OCI-LY7 (cell line): Measurements from ENCODE around the gene OGFR. TPM values are rescaled to one million over a fixed set of nuclear protein-coding genes. Genes with fewer than 3 reads are reported as not detected.

ENCODE experiments used
- BruUV-seq: library from RNA; stranded (reverse); fragments of 400-500 nt; replicated peaks from 2 replicates; lab custom pipeline; 2021; lab: Mats Ljungman, UMichigan
- CTCF ChIA-PET: fragments of 300-600 bp; sonication (Branson Sonifier 250); formaldehyde crosslinking; loops from one replicate; lab custom pipeline; 2022; ENCODE audit warnings: antibody characterized with exemption; ENCODE audit not compliant: unreplicated experiment; lab: Charles Lee
- POLR2A ChIA-PET: fragments of 300-600 bp; sonication (Branson Sonifier 250); formaldehyde crosslinking; loops from one replicate; lab custom pipeline; 2022; ENCODE audit warnings: antibody characterized with exemption; lab: Charles Lee
- DNase-seq: peaks from one replicate; pipeline ENCODE4 v3.0.0-alpha.2; 2015; ENCODE audit warnings: low spot score
- H2AFZ ChIP-seq: fragments of 200-600 bp; sonication (generic), shearing (Covaris generic); 2 replicates; pipeline ENCODE4 v1.6.1; 2014; ENCODE audit warnings: mild to moderate bottlenecking, antibody characterized with exemption, low read length, moderate library complexity
- H3K27ac ChIP-seq: fragments of 200-600 bp; sonication (generic); 2 replicates; pipeline ENCODE4 v1.5.1; 2014; ENCODE audit warnings: mixed run types, low read depth, mild to moderate bottlenecking, moderate library complexity, low read length, inconsistent platforms; ENCODE audit not compliant: poor library complexity, severe bottlenecking
- H3K36me3 ChIP-seq: fragments of 200-600 bp; sonication (generic); 2 replicates; pipeline ENCODE4 v1.6.1; 2014; ENCODE audit warnings: mild to moderate bottlenecking, antibody characterized with exemption, low read length, moderate library complexity, mixed read lengths; ENCODE audit not compliant: insufficient read depth
- H3K4me1 ChIP-seq: fragments of 200-600 bp; sonication (generic); 2 replicates; pipeline ENCODE4 v1.5.1; 2014; ENCODE audit warnings: mild to moderate bottlenecking, low read length; ENCODE audit not compliant: insufficient read depth, poor library complexity, severe bottlenecking
- H3K4me2 ChIP-seq: fragments of 200-600 bp; sonication (generic); 2 replicates; pipeline ENCODE4 v1.6.1; 2014; ENCODE audit warnings: mild to moderate bottlenecking, low read length
- H3K4me3 ChIP-seq: fragments of 200-600 bp; sonication (generic); 2 replicates; pipeline ENCODE4 v1.5.1; 2014; ENCODE audit warnings: mild to moderate bottlenecking, low read depth, low read length; ENCODE audit not compliant: poor library complexity, severe bottlenecking
- H3K79me2 ChIP-seq: fragments of 200-600 bp; sonication (generic); 2 replicates; pipeline ENCODE4 v1.6.1; 2016; ENCODE audit warnings: low read depth, mild to moderate bottlenecking, low read length, moderate library complexity, mixed read lengths; ENCODE audit not compliant: insufficient read depth
- H3K9me2 ChIP-seq: fragments of 200-600 bp; sonication (generic); 2 replicates; pipeline ENCODE4 v1.6.1; 2016; ENCODE audit warnings: mild to moderate bottlenecking, low read length, mixed read lengths; ENCODE audit not compliant: insufficient read depth
- H3K9me3 ChIP-seq: fragments of 200-600 bp; sonication (generic); 2 replicates; pipeline ENCODE4 v1.6.1; 2014; ENCODE audit warnings: mild to moderate bottlenecking, mixed run types, low read length, mixed read lengths
- H4K20me1 ChIP-seq: fragments of 200-600 bp; sonication (generic); 2 replicates; pipeline ENCODE4 v1.6.1; 2014; ENCODE audit warnings: mild to moderate bottlenecking, antibody characterized with exemption, low read length, moderate library complexity, mixed read lengths; ENCODE audit not compliant: insufficient read depth
- EZH2phosphoT487 ChIP-seq: fragments of 200-600 bp; sonication (generic); IDR thresholded peaks from 2 replicates; pipeline ENCODE4 v1.6.1; 2018; ENCODE audit warnings: low read depth, borderline replicate concordance, mild to moderate bottlenecking, mixed run types, antibody characterized with exemption, low read length, moderate library complexity, mixed read lengths
- intact Hi-C: fragments of 100-400 bp; cut with micrococcal nuclease; formaldehyde crosslinking; loops from one replicate; pipeline ENCODE4 v1.10.0; 2022; ENCODE audit not compliant: unreplicated experiment
- total RNA-seq, 2 experiments: library from RNA; depleted of rRNA in 1 of 2; stranded (reverse); fragments of >200 nt in 1 of 2; shearing (Covaris generic) in 1 of 2; gene quantifications; 2 replicates each; pipeline ENCODE4 v1.2.3, GENCODE V29; 2014 to 2022
- TF ChIP-seq, protein P1 (sequence below): fragments of 200-600 bp; sonication (generic); conservative IDR thresholded peaks from 2 replicates; pipeline ENCODE4 v1.5.1; 2014; ENCODE audit warnings: mild to moderate bottlenecking, antibody characterized with exemption, low read length, moderate library complexity, mixed read lengths

The OGFR gene
- total RNA-seq, 2 experiments from 2014 or later: 64.8 to 69.9 TPM

DNA sequence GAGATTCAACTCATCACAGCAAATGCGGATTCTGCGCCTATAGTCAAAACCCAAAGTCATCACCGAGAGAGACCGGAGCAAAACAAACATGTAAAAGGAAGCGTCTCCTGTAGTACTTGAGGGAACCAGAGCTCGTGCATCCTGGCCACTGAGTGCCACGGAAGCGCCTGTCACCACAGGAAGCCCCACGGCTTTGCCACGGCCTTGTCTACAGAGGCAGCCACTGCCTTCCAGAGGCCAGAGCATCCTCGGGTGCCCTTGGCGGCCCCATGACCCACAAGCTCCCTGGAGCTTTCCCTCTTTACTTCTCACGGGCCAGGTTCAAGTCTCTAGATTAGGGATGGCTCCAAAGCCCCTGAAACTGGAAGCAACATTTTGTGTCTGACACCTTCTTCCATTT lies 49.5 kb downstream of the OGFR start:
- no peaks in the 10 kb centered on the region for H3K9me2 ChIP-seq
- peaks cover 62% of the 10 kb centered on the region for H3K36me3 ChIP-seq
- ChIA-PET POLR2A (no interaction called here), CTCF (no interaction called here)
- no peak overlapping the region for H2AFZ ChIP-seq
- no peak overlapping the region for H3K4me3 ChIP-seq
- intact Hi-C loops: no loop called here
- H3K79me2 ChIP-seq: no peaks in the 10 kb centered on the region; the same call in 1 of the 2 replicates
- H3K27ac ChIP-seq: no peak overlapping the region
- H3K4me1 ChIP-seq: peaks cover 11% of the 10 kb centered on the region
- H4K20me1 ChIP-seq: no peaks in the 10 kb centered on the region
- TF ChIP-seq, protein P1, sequence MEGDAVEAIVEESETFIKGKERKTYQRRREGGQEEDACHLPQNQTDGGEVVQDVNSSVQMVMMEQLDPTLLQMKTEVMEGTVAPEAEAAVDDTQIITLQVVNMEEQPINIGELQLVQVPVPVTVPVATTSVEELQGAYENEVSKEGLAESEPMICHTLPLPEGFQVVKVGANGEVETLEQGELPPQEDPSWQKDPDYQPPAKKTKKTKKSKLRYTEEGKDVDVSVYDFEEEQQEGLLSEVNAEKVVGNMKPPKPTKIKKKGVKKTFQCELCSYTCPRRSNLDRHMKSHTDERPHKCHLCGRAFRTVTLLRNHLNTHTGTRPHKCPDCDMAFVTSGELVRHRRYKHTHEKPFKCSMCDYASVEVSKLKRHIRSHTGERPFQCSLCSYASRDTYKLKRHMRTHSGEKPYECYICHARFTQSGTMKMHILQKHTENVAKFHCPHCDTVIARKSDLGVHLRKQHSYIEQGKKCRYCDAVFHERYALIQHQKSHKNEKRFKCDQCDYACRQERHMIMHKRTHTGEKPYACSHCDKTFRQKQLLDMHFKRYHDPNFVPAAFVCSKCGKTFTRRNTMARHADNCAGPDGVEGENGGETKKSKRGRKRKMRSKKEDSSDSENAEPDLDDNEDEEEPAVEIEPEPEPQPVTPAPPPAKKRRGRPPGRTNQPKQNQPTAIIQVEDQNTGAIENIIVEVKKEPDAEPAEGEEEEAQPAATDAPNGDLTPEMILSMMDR: no peak
- TF ChIP-seq EZH2phosphoT487: no peak
- no peaks in the 10 kb centered on the region for H3K9me3 ChIP-seq
- no peak overlapping the region for H3K4me2 ChIP-seq
- no peak for DNase-seq
- BruUV-seq: no TSS peak

DNA sequence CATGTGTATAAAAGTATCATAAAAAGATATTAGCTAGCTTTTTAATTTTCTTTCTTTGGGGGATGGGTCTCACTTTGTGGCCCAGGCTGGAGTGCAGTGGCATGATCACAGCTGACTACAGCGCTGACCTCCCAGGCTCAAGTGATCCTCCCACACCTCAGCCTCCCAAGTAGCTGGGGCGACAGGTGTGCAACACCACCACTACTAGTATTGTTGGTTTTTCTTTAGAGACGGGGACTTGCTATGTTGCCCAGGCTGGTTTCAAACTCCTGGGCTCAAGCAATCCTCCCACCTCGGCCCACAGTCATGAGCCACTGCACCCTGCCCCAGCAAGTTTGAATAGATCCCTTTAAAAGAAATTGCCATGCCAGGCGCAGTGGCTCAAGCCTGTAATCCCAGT lies 50.5 kb downstream of the OGFR start:
- Histone ChIP-seq H3K9me3 (no peaks in the 10 kb centered on the region), H3K36me3 (peaks cover 66% of the 10 kb centered on the region), H3K4me1 (peaks cover 19% of the 10 kb centered on the region), H3K4me3 (no peak overlapping the region), H3K9me2 (no peaks in the 10 kb centered on the region), H3K79me2 (peaks cover 2% of the 10 kb centered on the region; the same call in 1 of the 2 replicates), H4K20me1 (no peaks in the 10 kb centered on the region), H3K27ac (no peak overlapping the region), H3K4me2 (no peak overlapping the region), H2AFZ (no peak overlapping the region)
- intact Hi-C loops: no loop called here
- no peak for TF ChIP-seq EZH2phosphoT487
- TF ChIP-seq, protein P1: no peak
- no TSS peak for BruUV-seq
- CTCF ChIA-PET: no interaction called here
- no peak for DNase-seq
- POLR2A ChIA-PET: no interaction called here

DNA sequence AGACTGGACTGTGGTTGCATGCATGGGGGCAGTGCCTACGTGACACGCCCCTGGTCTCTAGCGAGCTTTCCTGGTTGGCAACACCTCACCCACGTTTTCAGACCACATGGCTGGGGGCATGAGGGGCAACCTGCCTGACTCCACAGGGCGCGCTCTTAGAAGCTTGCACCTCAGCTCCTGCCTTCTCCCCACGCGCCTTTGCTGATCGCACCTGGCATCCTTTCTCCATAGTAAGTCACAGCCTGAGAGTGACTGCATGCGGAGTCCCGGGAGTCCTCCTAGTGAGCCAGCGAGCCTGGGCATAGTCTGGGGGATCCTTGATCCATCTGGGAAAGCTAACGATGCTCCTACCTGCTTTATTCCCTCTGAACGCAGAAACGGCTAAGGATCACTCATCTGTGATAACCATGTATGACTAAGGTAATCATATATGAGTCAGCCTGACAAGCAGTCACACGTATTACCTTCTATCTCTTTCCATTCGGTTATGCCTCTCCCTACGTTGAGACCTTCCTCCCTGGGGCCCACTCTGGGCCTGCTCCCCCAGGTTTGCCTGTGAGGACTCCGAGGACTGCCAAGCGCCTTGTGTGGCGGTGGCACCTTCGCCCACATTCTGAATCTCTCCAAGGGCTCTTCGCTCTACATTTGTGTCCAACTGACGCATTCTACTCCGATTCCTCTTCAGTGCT lies 52.4 kb downstream of the OGFR start:
- POLR2A ChIA-PET: no interaction called here
- Histone ChIP-seq H3K9me2 (no peaks in the 10 kb centered on the region), H3K4me3 (no peak overlapping the region), H2AFZ (no peak overlapping the region), H3K36me3 (peaks cover 55% of the 10 kb centered on the region), H3K27ac (no peak overlapping the region), H3K4me2 (no peak overlapping the region), H3K4me1 (peaks cover 27% of the 10 kb centered on the region), H4K20me1 (no peaks in the 10 kb centered on the region), H3K9me3 (no peaks in the 10 kb centered on the region), H3K79me2 (peaks cover 7% of the 10 kb centered on the region; the same call in 1 of the 2 replicates)
- intact Hi-C loops: no loop called here
- CTCF ChIA-PET: no interaction called here
- BruUV-seq: no TSS peak
- TF ChIP-seq EZH2phosphoT487: no peak
- TF ChIP-seq, protein P1: no peak
- DNase-seq: no peak
